Measurements from ENCODE around the gene UBR4.

The UBR4 gene

GRCh38 chr1:19032701-19033514 lies 177.2 kb downstream of the UBR4 start:
- peak overlapping the region; percentile 31 for H2BK5ac ChIP-seq (ENCODE audit: low read length)
- no peak overlapping the region for H3K27ac ChIP-seq (replicated peaks; ENCODE audit: low read length)
- H3K14ac ChIP-seq (ENCODE audit: low read length) = no peak overlapping the region
- H2BK15ac ChIP-seq (ENCODE audit: low read length) = peak overlapping the region; percentile 10
- no peak overlapping the region for H2BK12ac ChIP-seq (ENCODE audit: low read length)
- H3K36me3 ChIP-seq (replicated peaks in 1 of 2; ENCODE audit: control insufficient read depth in 2 of 2, insufficient read depth in 2 of 2, low read length in 2 of 2) = no peaks in the 10 kb centered on the region
- H3K79me1 ChIP-seq (ENCODE audit: low read depth, low read length) = no peaks in the 10 kb centered on the region
- H2AK5ac ChIP-seq (ENCODE audit: low read depth, low read length) = peak overlapping the region; percentile 67
- DNase-seq (ENCODE audit: low spot score) = no peak
- no peak overlapping the region for H3K9ac ChIP-seq (ENCODE audit: low read depth, low read length, poor library complexity)
- peak overlapping the region; percentile 65 for H3K18ac ChIP-seq (ENCODE audit: low read length)
- H3K4me1 ChIP-seq (ENCODE audit: control insufficient read depth in 2 of 2, insufficient read depth in 1 of 2, low read depth in 1 of 2, low read length in 2 of 2) = peaks cover 4 to 7% of the 10 kb centered on the region in 2 donors
- peaks cover 0 to 34% (median 0%) of the 10 kb centered on the region in 3 experiments for H3K27me3 ChIP-seq (ENCODE audit: control insufficient read depth in 3 of 3, insufficient read depth in 3 of 3, low read depth in 1 of 3, low read length in 3 of 3)
- H3K4me2 ChIP-seq (ENCODE audit: insufficient read depth, low read length, poor library complexity, severe bottlenecking) = no peak overlapping the region
- H3K23ac ChIP-seq (ENCODE audit: low read depth, low read length, poor library complexity) = peak overlapping the region; percentile 65
- H4K91ac ChIP-seq (ENCODE audit: low read depth, low read length, poor library complexity) = no peak overlapping the region
- no CpG with 5 or more reads among the region's 20 CpGs for WGBS, 2 donors (ENCODE audit: extremely low coverage in 2 of 2, insufficient read length in 2 of 2, insufficient replicate concordance in 1 of 2)
- no peak overlapping the region for H3K4ac ChIP-seq (ENCODE audit: low read length)
- H2AFZ ChIP-seq (ENCODE audit: low read length) = no peak overlapping the region
- no peaks in the 10 kb centered on the region for H3K9me3 ChIP-seq (replicated peaks in 1 of 2; ENCODE audit: control insufficient read depth in 2 of 2, insufficient read depth in 1 of 2, low read depth in 1 of 2, low read length in 2 of 2)
- H4K8ac ChIP-seq (ENCODE audit: low read depth, low read length) = no peak overlapping the region
- no peak overlapping the region for H3K4me3 ChIP-seq (ENCODE audit: low read length in 2 of 2)
- H2BK120ac ChIP-seq (ENCODE audit: low read depth, low read length) = peak overlapping the region; percentile 23

DNA sequence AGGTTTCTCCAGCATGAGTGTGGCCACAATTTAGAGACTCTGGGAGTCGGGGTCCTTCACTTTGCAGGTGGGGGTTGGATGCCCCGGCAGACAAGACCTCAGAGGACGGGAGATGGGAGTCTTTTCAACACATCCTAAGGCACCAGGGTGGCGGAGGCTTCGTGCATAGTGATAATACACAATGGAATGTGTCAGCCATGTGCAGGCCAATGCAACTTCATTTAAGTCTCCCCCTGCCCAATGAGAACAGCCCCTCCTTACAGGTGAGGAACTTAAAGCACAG lies 177.7 kb downstream of the UBR4 start:
- Histone ChIP-seq H3K4me2 (ENCODE audit: insufficient read depth, low read length, poor library complexity, severe bottlenecking) (no peak overlapping the region), H4K91ac (ENCODE audit: low read depth, low read length, poor library complexity) (no peak overlapping the region), H2BK15ac (ENCODE audit: low read length) (peak overlapping the region; percentile 45), H2BK5ac (ENCODE audit: low read length) (no peak overlapping the region), H3K14ac (ENCODE audit: low read length) (no peak overlapping the region), H3K27me3 (ENCODE audit: control insufficient read depth in 3 of 3, insufficient read depth in 3 of 3, low read depth in 1 of 3, low read length in 3 of 3) (peaks cover 0 to 28% (median 0%) of the 10 kb centered on the region in 3 experiments), H3K18ac (ENCODE audit: low read length) (no peak overlapping the region), H4K8ac (ENCODE audit: low read depth, low read length) (no peak overlapping the region), H3K79me1 (ENCODE audit: low read depth, low read length) (no peaks in the 10 kb centered on the region), H2AFZ (ENCODE audit: low read length) (no peak overlapping the region), H3K4ac (ENCODE audit: low read length) (no peak overlapping the region), H3K9ac (ENCODE audit: low read depth, low read length, poor library complexity) (no peak overlapping the region), H2AK5ac (ENCODE audit: low read depth, low read length) (peak overlapping the region; percentile 34), H2BK12ac (ENCODE audit: low read length) (no peak overlapping the region), H3K36me3 (replicated peaks in 1 of 2; ENCODE audit: control insufficient read depth in 2 of 2, insufficient read depth in 2 of 2, low read length in 2 of 2) (no peaks in the 10 kb centered on the region), H3K23ac (ENCODE audit: low read depth, low read length, poor library complexity) (no peak overlapping the region), H3K4me3 (ENCODE audit: low read length in 2 of 2) (no peak overlapping the region), H3K27ac (replicated peaks; ENCODE audit: low read length) (no peak overlapping the region), H3K4me1 (ENCODE audit: control insufficient read depth in 2 of 2, insufficient read depth in 1 of 2, low read depth in 1 of 2, low read length in 2 of 2) (peaks cover 6 to 8% of the 10 kb centered on the region in 2 donors), H2BK120ac (ENCODE audit: low read depth, low read length) (no peak overlapping the region), H3K9me3 (replicated peaks in 1 of 2; ENCODE audit: control insufficient read depth in 2 of 2, insufficient read depth in 1 of 2, low read depth in 1 of 2, low read length in 2 of 2) (no peaks in the 10 kb centered on the region)
- DNase-seq (ENCODE audit: low spot score) = no peak
- WGBS, 2 donors (ENCODE audit: extremely low coverage in 2 of 2, insufficient read length in 2 of 2, insufficient replicate concordance in 1 of 2) = no CpG with 5 or more reads among the region's 5 CpGs

- peak overlapping the region; percentile 69 for H2BK15ac ChIP-seq (ENCODE audit: low read length)
- H3K79me1 ChIP-seq (ENCODE audit: low read depth, low read length) = no peaks in the 10 kb centered on the region
- no peak overlapping the region for H2BK12ac ChIP-seq (ENCODE audit: low read length)
- peaks cover 0 to 5% (median 0%) of the 10 kb centered on the region in 3 experiments for H3K27me3 ChIP-seq (ENCODE audit: control insufficient read depth in 3 of 3, insufficient read depth in 3 of 3, low read depth in 1 of 3, low read length in 3 of 3)
- no peak overlapping the region for H4K8ac ChIP-seq (ENCODE audit: low read depth, low read length)
- WGBS, 2 donors (ENCODE audit: extremely low coverage in 2 of 2, insufficient read length in 2 of 2, insufficient replicate concordance in 1 of 2) = no CpG with 5 or more reads among the region's 21 CpGs
- H3K4me3 ChIP-seq (ENCODE audit: low read length in 2 of 2) = no peak overlapping the region
- no peak overlapping the region for H3K14ac ChIP-seq (ENCODE audit: low read length)
- H3K9ac ChIP-seq (ENCODE audit: low read depth, low read length, poor library complexity) = no peak overlapping the region
- H2BK5ac ChIP-seq (ENCODE audit: low read length) = no peak overlapping the region
- DNase-seq (ENCODE audit: low spot score) = no peak
- H3K36me3 ChIP-seq (replicated peaks in 1 of 2; ENCODE audit: control insufficient read depth in 2 of 2, insufficient read depth in 2 of 2, low read length in 2 of 2) = no peaks in the 10 kb centered on the region
- no peak overlapping the region for H2AK5ac ChIP-seq (ENCODE audit: low read depth, low read length)
- no peak overlapping the region for H3K4ac ChIP-seq (ENCODE audit: low read length)
- H3K4me1 ChIP-seq (ENCODE audit: control insufficient read depth in 2 of 2, insufficient read depth in 1 of 2, low read depth in 1 of 2, low read length in 2 of 2) = peaks cover 4 to 6% of the 10 kb centered on the region in 2 donors
- H2BK120ac ChIP-seq (ENCODE audit: low read depth, low read length) = no peak overlapping the region
- no peak overlapping the region for H3K27ac ChIP-seq (replicated peaks; ENCODE audit: low read length)
- no peak overlapping the region for H3K23ac ChIP-seq (ENCODE audit: low read depth, low read length, poor library complexity)
- no peaks in the 10 kb centered on the region for H3K9me3 ChIP-seq (replicated peaks in 1 of 2; ENCODE audit: control insufficient read depth in 2 of 2, insufficient read depth in 1 of 2, low read depth in 1 of 2, low read length in 2 of 2)
- H2AFZ ChIP-seq (ENCODE audit: low read length) = no peak overlapping the region
- H3K18ac ChIP-seq (ENCODE audit: low read length) = no peak overlapping the region
- no peak overlapping the region for H4K91ac ChIP-seq (ENCODE audit: low read depth, low read length, poor library complexity)
- H3K4me2 ChIP-seq (ENCODE audit: insufficient read depth, low read length, poor library complexity, severe bottlenecking) = no peak overlapping the region
These were observed 180.6 kb downstream of the UBR4 start for GRCh38 chr1:19029191-19030085.

- Histone ChIP-seq H4K91ac (ENCODE audit: low read depth, low read length, poor library complexity) (no peak overlapping the region), H4K8ac (ENCODE audit: low read depth, low read length) (no peak overlapping the region), H3K23ac (ENCODE audit: low read depth, low read length, poor library complexity) (no peak overlapping the region), H3K4me3 (ENCODE audit: low read length in 2 of 2) (no peak overlapping the region), H3K18ac (ENCODE audit: low read length) (no peak overlapping the region), H2BK5ac (ENCODE audit: low read length) (no peak overlapping the region), H2BK12ac (ENCODE audit: low read length) (no peak overlapping the region), H3K36me3 (replicated peaks in 1 of 2; ENCODE audit: control insufficient read depth in 2 of 2, insufficient read depth in 2 of 2, low read length in 2 of 2) (no peaks in the 10 kb centered on the region), H2BK15ac (ENCODE audit: low read length) (no peak overlapping the region), H3K4me1 (ENCODE audit: control insufficient read depth in 2 of 2, insufficient read depth in 1 of 2, low read depth in 1 of 2, low read length in 2 of 2) (peaks cover 4 to 6% of the 10 kb centered on the region in 2 donors), H3K14ac (ENCODE audit: low read length) (no peak overlapping the region), H3K4ac (ENCODE audit: low read length) (no peak overlapping the region), H2AK5ac (ENCODE audit: low read depth, low read length) (no peak overlapping the region), H3K79me1 (ENCODE audit: low read depth, low read length) (no peaks in the 10 kb centered on the region), H2BK120ac (ENCODE audit: low read depth, low read length) (no peak overlapping the region), H3K4me2 (ENCODE audit: insufficient read depth, low read length, poor library complexity, severe bottlenecking) (no peak overlapping the region), H2AFZ (ENCODE audit: low read length) (no peak overlapping the region), H3K9me3 (replicated peaks in 1 of 2; ENCODE audit: control insufficient read depth in 2 of 2, insufficient read depth in 1 of 2, low read depth in 1 of 2, low read length in 2 of 2) (no peaks in the 10 kb centered on the region), H3K27me3 (ENCODE audit: control insufficient read depth in 3 of 3, insufficient read depth in 3 of 3, low read depth in 1 of 3, low read length in 3 of 3) (peaks cover 0 to 3% (median 0%) of the 10 kb centered on the region in 3 experiments), H3K27ac (replicated peaks; ENCODE audit: low read length) (no peak overlapping the region), H3K9ac (ENCODE audit: low read depth, low read length, poor library complexity) (no peak overlapping the region)
- no CpG with 5 or more reads among the region's 8 CpGs for WGBS, 2 donors (ENCODE audit: extremely low coverage in 2 of 2, insufficient read length in 2 of 2, insufficient replicate concordance in 1 of 2)
- DNase-seq (ENCODE audit: low spot score) = no peak
These were observed 181.4 kb downstream of the UBR4 start for GRCh38 chr1:19028546-19029129.

All from neuronal stem cell (in vitro differentiated cells).